Nephron (organoid): ENCODE data around the gene MAGI2.

Source experiments
- H3K27ac Mint-ChIP-seq, 3 experiments: 2 replicates each; pipeline ENCODE4 v1.8.0; 2020; ENCODE audit warnings: mixed read lengths in 3 of 3, mild to moderate bottlenecking in 2 of 3, moderate library complexity in 1 of 3
- H3K27me3 Mint-ChIP-seq: 2 replicates; pipeline ENCODE4 v1.8.0; 2021; ENCODE audit warnings: low read depth, mild to moderate bottlenecking, moderate library complexity, mixed read lengths
- H3K36me3 Mint-ChIP-seq: 2 replicates; pipeline ENCODE4 v1.8.0; 2020; ENCODE audit warnings: low read depth, mixed read lengths
- H3K4me1 Mint-ChIP-seq: 2 replicates; pipeline ENCODE4 v1.8.0; 2020; ENCODE audit warnings: mixed read lengths
- H3K4me3 Mint-ChIP-seq, 3 experiments: 2 replicates each; pipeline ENCODE4 v1.8.0; 2020; ENCODE audit warnings: mild to moderate bottlenecking in 3 of 3, mixed read lengths in 3 of 3, moderate library complexity in 2 of 3
- H3K9me3 Mint-ChIP-seq: 2 replicates; pipeline ENCODE4 v1.8.0; 2020; ENCODE audit warnings: mixed read lengths
- CTCF ChIP-seq, 3 experiments: fragments of 200-600 bp; sonication (generic); IDR thresholded peaks; one replicate each; pipeline ENCODE4 v1.5.0; 2021; ENCODE audit warnings: antibody characterized with exemption in 3 of 3; ENCODE audit not compliant: unreplicated experiment in 3 of 3

The MAGI2 gene

DNA sequence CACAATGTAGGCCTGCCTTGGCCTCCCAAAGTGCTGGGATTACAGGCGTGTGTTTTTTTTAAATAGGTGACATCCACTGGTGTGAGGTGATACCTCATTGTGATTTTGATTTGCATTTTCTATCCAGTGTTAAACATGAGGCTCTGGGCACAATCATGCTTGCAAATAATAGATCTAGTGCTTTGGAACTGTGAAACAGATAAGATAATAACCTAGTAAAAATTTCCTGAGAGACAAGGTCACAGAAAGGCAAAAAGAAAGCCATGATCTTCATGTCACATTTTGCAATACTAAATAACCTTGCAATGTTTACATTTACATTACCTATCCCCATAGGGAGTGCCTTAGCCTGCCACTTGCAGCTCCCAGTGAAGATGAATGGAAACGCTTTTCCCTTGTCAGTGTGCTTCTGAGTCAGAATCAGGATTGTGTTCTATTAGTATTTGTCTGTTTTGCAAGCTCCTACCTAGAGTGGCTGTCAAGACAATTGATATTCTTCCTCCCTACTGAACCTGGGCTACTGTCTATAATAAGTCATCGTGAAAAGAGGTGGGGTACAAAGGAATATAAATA lies 1398.4 kb downstream of the MAGI2 start:
- Mint-ChIP-seq H3K36me3 (peaks cover 6% of the 10 kb centered on the region), H3K9me3 (no peaks in the 10 kb centered on the region), H3K4me3 (no peak overlapping the region), H3K27me3 (no peaks in the 10 kb centered on the region), H3K27ac (no peak overlapping the region), H3K4me1 (peaks cover 6% of the 10 kb centered on the region)
- no peak for TF ChIP-seq CTCF (IDR thresholded peaks at IDR 0.05; ENCODE audit: unreplicated experiment in 3 of 3)

GRCh38 chr7:78052112-78052511 lies 1401.4 kb downstream of the MAGI2 start:
- H3K27me3 Mint-ChIP-seq, result peaks cover 3% of the 10 kb centered on the region
- no peak overlapping the region for H3K27ac Mint-ChIP-seq
- peaks cover 10% of the 10 kb centered on the region for H3K36me3 Mint-ChIP-seq
- no peak overlapping the region for H3K4me3 Mint-ChIP-seq
- H3K4me1 Mint-ChIP-seq, result peaks cover 6% of the 10 kb centered on the region
- no peaks in the 10 kb centered on the region for H3K9me3 Mint-ChIP-seq
- TF ChIP-seq CTCF (IDR thresholded peaks at IDR 0.05; ENCODE audit: unreplicated experiment in 3 of 3), result no peak

DNA sequence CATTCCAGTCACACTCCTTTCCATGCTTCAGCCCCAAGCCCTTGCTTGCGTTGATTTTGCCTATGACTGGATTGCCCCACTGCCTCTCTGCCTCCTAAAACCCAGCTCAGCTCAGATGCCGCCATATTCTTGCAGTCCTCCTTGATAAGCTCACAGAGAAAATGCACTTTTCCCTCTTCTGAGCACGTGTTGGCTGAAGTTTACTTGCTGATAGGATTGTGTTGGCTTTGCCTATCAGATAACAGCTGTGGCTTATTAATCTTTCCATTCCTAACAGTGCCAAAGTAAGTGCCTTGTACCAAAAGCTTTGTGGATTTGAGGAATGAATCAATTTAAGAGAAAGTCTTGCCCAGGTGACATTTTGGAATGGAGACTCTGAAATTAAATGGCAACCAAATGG lies 1405.7 kb downstream of the MAGI2 start:
- Mint-ChIP-seq H3K27me3 (peaks cover 3% of the 10 kb centered on the region), H3K4me3 (no peak overlapping the region), H3K27ac (no peak overlapping the region)

DNA sequence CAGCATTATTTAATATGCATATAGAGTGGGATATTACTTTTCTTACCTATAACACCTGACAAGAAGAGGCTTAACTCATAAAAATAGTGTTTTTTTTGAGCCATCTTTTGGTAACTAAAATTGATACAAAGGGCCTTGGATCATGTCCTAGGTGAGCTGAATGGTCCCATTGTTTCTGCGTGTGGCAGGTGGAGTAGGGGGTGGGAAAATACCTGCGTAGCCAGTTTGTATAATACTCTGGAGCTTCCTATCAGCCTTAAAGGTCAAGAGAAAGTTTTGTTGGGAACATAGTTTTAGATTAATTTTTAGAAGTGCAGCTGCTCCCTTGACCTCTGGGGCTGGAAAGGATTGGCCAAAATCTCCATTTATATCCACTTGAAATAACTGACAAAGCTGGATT lies 1410.3 kb downstream of the MAGI2 start:
- no peak overlapping the region for H3K4me3 Mint-ChIP-seq
- H3K36me3 Mint-ChIP-seq, result peaks cover 12% of the 10 kb centered on the region
- no peak for TF ChIP-seq CTCF (IDR thresholded peaks at IDR 0.05; ENCODE audit: unreplicated experiment in 3 of 3)
- no peaks in the 10 kb centered on the region for H3K4me1 Mint-ChIP-seq
- no peak overlapping the region for H3K27ac Mint-ChIP-seq
- H3K9me3 Mint-ChIP-seq, result no peaks in the 10 kb centered on the region
- peaks cover 3% of the 10 kb centered on the region for H3K27me3 Mint-ChIP-seq

More for the DNA sequence above, 1405.7 kb downstream of the MAGI2 start:
- no peaks in the 10 kb centered on the region for H3K9me3 Mint-ChIP-seq
- H3K36me3 Mint-ChIP-seq, result peaks cover 10% of the 10 kb centered on the region
- H3K4me1 Mint-ChIP-seq, result peaks cover 6% of the 10 kb centered on the region
- TF ChIP-seq CTCF (IDR thresholded peaks at IDR 0.05; ENCODE audit: unreplicated experiment in 3 of 3), result no peak

GRCh38 chr7:78041423-78041822 lies 1412.0 kb downstream of the MAGI2 start:
- no peak for TF ChIP-seq CTCF (IDR thresholded peaks at IDR 0.05; ENCODE audit: unreplicated experiment in 3 of 3)
- no peaks in the 10 kb centered on the region for H3K9me3 Mint-ChIP-seq
- peaks cover 12% of the 10 kb centered on the region for H3K36me3 Mint-ChIP-seq
- H3K4me1 Mint-ChIP-seq, result no peaks in the 10 kb centered on the region
- H3K27ac Mint-ChIP-seq, result no peak overlapping the region
- H3K27me3 Mint-ChIP-seq, result no peaks in the 10 kb centered on the region
- no peak overlapping the region for H3K4me3 Mint-ChIP-seq
